Endothelial cell (in vitro differentiated cells): ENCODE results near the gene RPL5. TPM values are rescaled to one million over a fixed set of nuclear protein-coding genes. Genes with fewer than 3 reads are reported as not detected.

Experiments
- DNase-seq: peaks from one replicate; pipeline ENCODE4 v3.0.0; 2021; ENCODE audit warnings: low spot score
- H3K27ac Mint-ChIP-seq: one replicate; pipeline ENCODE4 v1.8.0; 2021; ENCODE audit warnings: mixed read lengths, inconsistent platforms; ENCODE audit not compliant: unreplicated experiment
- H3K27me3 Mint-ChIP-seq: one replicate; pipeline ENCODE4 v1.8.0; 2021; ENCODE audit warnings: mild to moderate bottlenecking, moderate library complexity, mixed read lengths, inconsistent platforms; ENCODE audit not compliant: unreplicated experiment
- H3K36me3 Mint-ChIP-seq: one replicate; pipeline ENCODE4 v1.8.0; 2021; ENCODE audit warnings: mild to moderate bottlenecking, low read depth, mixed read lengths, inconsistent platforms; ENCODE audit not compliant: unreplicated experiment
- H3K4me1 Mint-ChIP-seq: one replicate; pipeline ENCODE4 v1.8.0; 2021; ENCODE audit warnings: mild to moderate bottlenecking, mixed read lengths, inconsistent platforms; ENCODE audit not compliant: unreplicated experiment
- H3K4me3 Mint-ChIP-seq: one replicate; pipeline ENCODE4 v1.8.0; 2021; ENCODE audit warnings: mild to moderate bottlenecking, mixed read lengths, inconsistent platforms; ENCODE audit not compliant: unreplicated experiment
- H3K9me3 Mint-ChIP-seq: one replicate; pipeline ENCODE4 v1.8.0; 2021; ENCODE audit warnings: mixed read lengths, inconsistent platforms; ENCODE audit not compliant: unreplicated experiment
- total RNA-seq: library from RNA; stranded (reverse); fragmentation: NEBNext Ultra II Directional; extraction: Animal tissue kit (Norgen Biotek cat#: 25700); gene quantifications from one replicate; pipeline ENCODE4 v1.2.1, GENCODE V29; 2021; ENCODE audit not compliant: unreplicated experiment
- TF ChIP-seq, protein P1 (sequence below): fragments of 200-600 bp; sonication (generic); IDR thresholded peaks from one replicate; pipeline ENCODE4 v1.5.0; 2021; ENCODE audit warnings: antibody characterized with exemption; ENCODE audit not compliant: unreplicated experiment

Gene RPL5
- total RNA-seq, 1 donor from 2014 or later: 1,318 TPM

GRCh38 chr1:92805216-92805615 lies 26.6 kb upstream of the RPL5 start:
- no peak for DNase-seq
- Mint-ChIP-seq H3K9me3 (no peaks in the 10 kb centered on the region), H3K27ac (no peak overlapping the region), H3K36me3 (no peaks in the 10 kb centered on the region), H3K27me3 (no peaks in the 10 kb centered on the region), H3K4me1 (no peaks in the 10 kb centered on the region), H3K4me3 (no peak overlapping the region)
- TF ChIP-seq, protein P1, sequence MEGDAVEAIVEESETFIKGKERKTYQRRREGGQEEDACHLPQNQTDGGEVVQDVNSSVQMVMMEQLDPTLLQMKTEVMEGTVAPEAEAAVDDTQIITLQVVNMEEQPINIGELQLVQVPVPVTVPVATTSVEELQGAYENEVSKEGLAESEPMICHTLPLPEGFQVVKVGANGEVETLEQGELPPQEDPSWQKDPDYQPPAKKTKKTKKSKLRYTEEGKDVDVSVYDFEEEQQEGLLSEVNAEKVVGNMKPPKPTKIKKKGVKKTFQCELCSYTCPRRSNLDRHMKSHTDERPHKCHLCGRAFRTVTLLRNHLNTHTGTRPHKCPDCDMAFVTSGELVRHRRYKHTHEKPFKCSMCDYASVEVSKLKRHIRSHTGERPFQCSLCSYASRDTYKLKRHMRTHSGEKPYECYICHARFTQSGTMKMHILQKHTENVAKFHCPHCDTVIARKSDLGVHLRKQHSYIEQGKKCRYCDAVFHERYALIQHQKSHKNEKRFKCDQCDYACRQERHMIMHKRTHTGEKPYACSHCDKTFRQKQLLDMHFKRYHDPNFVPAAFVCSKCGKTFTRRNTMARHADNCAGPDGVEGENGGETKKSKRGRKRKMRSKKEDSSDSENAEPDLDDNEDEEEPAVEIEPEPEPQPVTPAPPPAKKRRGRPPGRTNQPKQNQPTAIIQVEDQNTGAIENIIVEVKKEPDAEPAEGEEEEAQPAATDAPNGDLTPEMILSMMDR: no peak

GRCh38 chr1:92808381-92808780 lies 23.5 kb upstream of the RPL5 start:
- TF ChIP-seq, protein P1: no peak
- no peaks in the 10 kb centered on the region for H3K4me1 Mint-ChIP-seq
- H3K27ac Mint-ChIP-seq: no peak overlapping the region
- no peak overlapping the region for H3K4me3 Mint-ChIP-seq
- no peaks in the 10 kb centered on the region for H3K36me3 Mint-ChIP-seq
- DNase-seq: no peak
- H3K9me3 Mint-ChIP-seq: no peaks in the 10 kb centered on the region
- no peaks in the 10 kb centered on the region for H3K27me3 Mint-ChIP-seq

GRCh38 chr1:92816732-92817131 lies 15.1 kb upstream of the RPL5 start:
- Mint-ChIP-seq H3K27ac (no peak overlapping the region), H3K27me3 (no peaks in the 10 kb centered on the region), H3K36me3 (no peaks in the 10 kb centered on the region), H3K9me3 (no peaks in the 10 kb centered on the region), H3K4me1 (no peaks in the 10 kb centered on the region), H3K4me3 (no peak overlapping the region)
- TF ChIP-seq, protein P1: no peak
- DNase-seq: no peak

GRCh38 chr1:92817137-92817697 lies 14.6 kb upstream of the RPL5 start:
- DNase-seq: no peak
- no peaks in the 10 kb centered on the region for H3K4me1 Mint-ChIP-seq
- TF ChIP-seq, protein P1: no peak
- H3K36me3 Mint-ChIP-seq: no peaks in the 10 kb centered on the region
- H3K4me3 Mint-ChIP-seq: no peak overlapping the region
- H3K27ac Mint-ChIP-seq: no peak overlapping the region
- no peaks in the 10 kb centered on the region for H3K27me3 Mint-ChIP-seq
- H3K9me3 Mint-ChIP-seq: no peaks in the 10 kb centered on the region

- no peaks in the 10 kb centered on the region for H3K27me3 Mint-ChIP-seq
- TF ChIP-seq, protein P1: peak; percentile 81
- H3K27ac Mint-ChIP-seq: no peak overlapping the region
- DNase-seq: peak; percentile 18
- H3K9me3 Mint-ChIP-seq: no peaks in the 10 kb centered on the region
- H3K4me3 Mint-ChIP-seq: no peak overlapping the region
- H3K4me1 Mint-ChIP-seq: no peaks in the 10 kb centered on the region
- H3K36me3 Mint-ChIP-seq: no peaks in the 10 kb centered on the region
These were observed 13.7 kb upstream of the RPL5 start for GRCh38 chr1:92817986-92818764.
